MV-4-11 (cell line): Measurements from ENCODE around the gene MAT1A.
A peak's percentile ranks its signal among the peaks of the same experiment; 100 is the strongest.
"Not testable (repeated sequence)": the region's sequence is repeated elsewhere in the genome, so short reads cannot be mapped to it uniquely, and the experiment has no call there.

Source experiments
- DNase-seq: peaks from one replicate; lab custom pipeline; 2025; lab: John Stamatoyannopoulos, UW

MAT1A gene

GRCh38 chr10:80289451-80290287 lies at the start of gene MAT1A:
MAT1A (minus strand) TSS chr10:80289658; CDS start chr10:80289423, 235 bp downstream.
- peak; percentile 8 for DNase-seq

GRCh38 chr10:80333983-80334382 lies 44.5 kb upstream of the MAT1A start:
- no peak for DNase-seq

GRCh38 chr10:80324891-80325364 lies 35.5 kb upstream of the MAT1A start:
- no peak for DNase-seq

- DNase-seq: peak; percentile 71
Observed at GRCh38 chr10:80324086-80324485, 34.6 kb upstream of the MAT1A start.

GRCh38 chr10:80323311-80323710 lies 33.9 kb upstream of the MAT1A start:
- no peak for DNase-seq

- no peak for DNase-seq
Observed at GRCh38 chr10:80322711-80323110, 33.3 kb upstream of the MAT1A start.

- no peak for DNase-seq
Observed at GRCh38 chr10:80322158-80322557, 32.7 kb upstream of the MAT1A start.

GRCh38 chr10:80321183-80321582 lies 31.7 kb upstream of the MAT1A start:
- no peak for DNase-seq

GRCh38 chr10:80320377-80320776 lies 30.9 kb upstream of the MAT1A start:
- no peak for DNase-seq

GRCh38 chr10:80319725-80320290 lies 30.4 kb upstream of the MAT1A start:
- no peak for DNase-seq

GRCh38 chr10:80319318-80319717 lies 29.9 kb upstream of the MAT1A start:
- no peak for DNase-seq

GRCh38 chr10:80318742-80319141 lies 29.3 kb upstream of the MAT1A start:
- no peak for DNase-seq

- no peak for DNase-seq
Observed at GRCh38 chr10:80315391-80315790, 25.9 kb upstream of the MAT1A start.

- no peak for DNase-seq
Observed at GRCh38 chr10:80313523-80313922, 24.1 kb upstream of the MAT1A start.

GRCh38 chr10:80305989-80306388 lies 16.5 kb upstream of the MAT1A start:
- DNase-seq: not testable (repeated sequence)

- no peak for DNase-seq
Observed at GRCh38 chr10:80296942-80297341, 7.5 kb upstream of the MAT1A start.

GRCh38 chr10:80292607-80293239 lies 3.3 kb upstream of the MAT1A start:
- no peak for DNase-seq

- no peak for DNase-seq
Observed at GRCh38 chr10:80290474-80291220, 1.2 kb upstream of the MAT1A start.

- DNase-seq: no peak
Observed at GRCh38 chr10:80288849-80289248, 609 bp downstream of the MAT1A start.

GRCh38 chr10:80284522-80284921 lies 4.9 kb downstream of the MAT1A start:
- DNase-seq: no peak

GRCh38 chr10:80283536-80284199 lies 5.8 kb downstream of the MAT1A start:
- DNase-seq: no peak

GRCh38 chr10:80283119-80283518 lies 6.3 kb downstream of the MAT1A start:
- DNase-seq: no peak
